PC-3 (cell line): ENCODE data around the gene MLLT3. TPM values are rescaled to one million over a fixed set of nuclear protein-coding genes. Genes with fewer than 3 reads are reported as not detected.

Experiments
- ATAC-seq: fragments of 200-7000 bp; cut with Tn5 transposase; 2 replicates; pipeline ENCODE4 v1.9.1; 2020; ENCODE audit warnings: mild to moderate bottlenecking, moderate library complexity
- BruUV-seq: library from RNA; stranded (reverse); fragments of 400-500 nt; replicated peaks from 2 replicates; lab custom pipeline; 2021; lab: Mats Ljungman, UMichigan
- CTCF ChIA-PET: fragments of 300-600 bp; sonication (Branson Sonifier 250); formaldehyde crosslinking; loops from one replicate; lab custom pipeline; 2022; ENCODE audit warnings: antibody characterized with exemption; lab: Charles Lee
- POLR2A ChIA-PET: fragments of 300-600 bp; sonication (Branson Sonifier 250); formaldehyde crosslinking; loops from one replicate; lab custom pipeline; 2022; ENCODE audit warnings: antibody characterized with exemption; ENCODE audit not compliant: unreplicated experiment; lab: Charles Lee
- DNase-seq: peaks from one replicate; pipeline ENCODE4 v3.0.0-alpha.2; 2015
- H2AFZ ChIP-seq: fragments of 300-600 bp; sonication (generic); 2 replicates; pipeline ENCODE4 v1.6.0; 2016; ENCODE audit warnings: antibody characterized with exemption, low read length
- H3F3A ChIP-seq: fragments of 300-600 bp; sonication (generic); one replicate; pipeline ENCODE4 v1.6.0; 2017; ENCODE audit warnings: antibody characterized with exemption, low read length, control low read depth, mild to moderate bottlenecking; ENCODE audit not compliant: unreplicated experiment
- H3K27ac ChIP-seq: fragments of 300-600 bp; sonication (generic); 2 replicates; pipeline ENCODE4 v1.5.1; 2016; ENCODE audit warnings: mild to moderate bottlenecking, low read length
- H3K27me3 ChIP-seq: fragments of 300-600 bp; sonication (generic); 2 replicates; pipeline ENCODE4 v1.6.1; 2016; ENCODE audit warnings: low read length, mixed read lengths
- H3K36me3 ChIP-seq: fragments of 300-600 bp; sonication (generic); 2 replicates; pipeline ENCODE4 v1.6.1; 2016; ENCODE audit warnings: low read depth, mixed run types, low read length, mixed read lengths
- H3K4me1 ChIP-seq: fragments of 300-600 bp; sonication (generic); 2 replicates; pipeline ENCODE4 v1.5.1; 2016; ENCODE audit warnings: low read length; ENCODE audit not compliant: insufficient read depth
- H3K4me2 ChIP-seq: fragments of 300-600 bp; sonication (generic); 2 replicates; pipeline ENCODE4 v1.6.0; 2016; ENCODE audit warnings: low read length
- H3K4me3 ChIP-seq: fragments of 300-600 bp; sonication (generic); 2 replicates; pipeline ENCODE4 v1.5.1; 2016; ENCODE audit warnings: mild to moderate bottlenecking, low read length, mixed read lengths
- H3K79me2 ChIP-seq: fragments of 300-600 bp; sonication (generic); 2 replicates; pipeline ENCODE4 v1.6.1; 2017; ENCODE audit warnings: low read length, mixed read lengths
- H3K9ac ChIP-seq: fragments of 300-600 bp; sonication (generic); 2 replicates; pipeline ENCODE4 v1.6.0; 2016; ENCODE audit warnings: mild to moderate bottlenecking, low read length
- H3K9me2 ChIP-seq: fragments of 300-600 bp; sonication (generic); replicated peaks from 2 replicates; pipeline ENCODE4 v1.6.1; 2016; ENCODE audit warnings: mixed run types, low read length, mixed read lengths
- H3K9me3 ChIP-seq: fragments of 300-600 bp; sonication (generic); 2 replicates; pipeline ENCODE4 v1.6.1; 2016; ENCODE audit warnings: low read length, mixed read lengths
- H4K20me1 ChIP-seq: fragments of 300-600 bp; sonication (generic); 2 replicates; pipeline ENCODE4 v1.6.1; 2016; ENCODE audit warnings: low read length, mixed read lengths
- EZH2 ChIP-seq: fragments of 300-600 bp; sonication (generic); IDR thresholded peaks from one replicate; pipeline ENCODE4 v1.6.1; 2017; ENCODE audit warnings: antibody characterized with exemption, mild to moderate bottlenecking, low read length; ENCODE audit not compliant: unreplicated experiment
- EZH2phosphoT487 ChIP-seq: fragments of 300-600 bp; sonication (generic); IDR thresholded peaks from 2 replicates; pipeline ENCODE4 v1.6.1; 2018; ENCODE audit warnings: mild to moderate bottlenecking, antibody characterized with exemption, low read length, borderline replicate concordance
- intact Hi-C: fragments of 100-400 bp; cut with micrococcal nuclease; formaldehyde crosslinking; loops from 2 replicates; pipeline ENCODE4 v1.9.0; 2023
- total RNA-seq: library from RNA; depleted of rRNA; stranded (reverse); fragments of >200 nt; gene quantifications from 2 replicates; pipeline ENCODE4 v1.2.3, GENCODE V29; 2014
- TF ChIP-seq, protein P1 (sequence below): fragments of 300-600 bp; sonication (generic); conservative IDR thresholded peaks from 2 replicates; pipeline ENCODE4 v1.5.1; 2017; ENCODE audit warnings: antibody characterized with exemption, low read depth, mild to moderate bottlenecking, low read length

MLLT3 gene
- total RNA-seq, 1 experiment from 2014 or later, result 7.1 TPM

DNA sequence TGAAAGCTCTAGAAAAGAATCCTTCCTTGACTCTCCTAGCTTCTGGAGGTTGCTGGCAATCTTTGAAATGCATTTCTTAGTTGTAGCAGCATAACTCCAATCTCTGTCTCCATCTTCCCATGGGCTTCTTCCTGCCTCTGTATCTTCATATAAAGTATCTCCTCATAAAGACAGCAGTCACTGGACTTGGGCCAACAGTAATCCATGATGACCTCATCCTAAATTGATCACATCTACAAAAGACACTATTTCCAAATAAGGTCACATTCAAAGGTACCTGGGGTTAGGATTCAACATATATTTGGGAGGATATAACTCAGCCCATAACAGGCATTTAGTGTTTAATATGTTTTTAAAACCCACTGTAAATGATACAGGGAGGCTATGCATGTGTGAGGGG is 123.3 kb downstream of the MLLT3 start:
- BruUV-seq, result no TSS peak
- ChIA-PET POLR2A (no interaction called here), CTCF (interaction anchor here (0.6 kb wide), 1 partner anchor 60 kb away, joined by 3 read pairs; no protein-coding TSS in a partner anchor)
- TF ChIP-seq, protein P1, sequence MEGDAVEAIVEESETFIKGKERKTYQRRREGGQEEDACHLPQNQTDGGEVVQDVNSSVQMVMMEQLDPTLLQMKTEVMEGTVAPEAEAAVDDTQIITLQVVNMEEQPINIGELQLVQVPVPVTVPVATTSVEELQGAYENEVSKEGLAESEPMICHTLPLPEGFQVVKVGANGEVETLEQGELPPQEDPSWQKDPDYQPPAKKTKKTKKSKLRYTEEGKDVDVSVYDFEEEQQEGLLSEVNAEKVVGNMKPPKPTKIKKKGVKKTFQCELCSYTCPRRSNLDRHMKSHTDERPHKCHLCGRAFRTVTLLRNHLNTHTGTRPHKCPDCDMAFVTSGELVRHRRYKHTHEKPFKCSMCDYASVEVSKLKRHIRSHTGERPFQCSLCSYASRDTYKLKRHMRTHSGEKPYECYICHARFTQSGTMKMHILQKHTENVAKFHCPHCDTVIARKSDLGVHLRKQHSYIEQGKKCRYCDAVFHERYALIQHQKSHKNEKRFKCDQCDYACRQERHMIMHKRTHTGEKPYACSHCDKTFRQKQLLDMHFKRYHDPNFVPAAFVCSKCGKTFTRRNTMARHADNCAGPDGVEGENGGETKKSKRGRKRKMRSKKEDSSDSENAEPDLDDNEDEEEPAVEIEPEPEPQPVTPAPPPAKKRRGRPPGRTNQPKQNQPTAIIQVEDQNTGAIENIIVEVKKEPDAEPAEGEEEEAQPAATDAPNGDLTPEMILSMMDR, result no peak
- no peak for TF ChIP-seq EZH2phosphoT487
- no peak for TF ChIP-seq EZH2
- Histone ChIP-seq H3K4me1 (no peaks in the 10 kb centered on the region), H3K9me3 (no peaks in the 10 kb centered on the region), H3F3A (no peaks in the 10 kb centered on the region), H3K79me2 (no peaks in the 10 kb centered on the region), H3K4me3 (no peak overlapping the region), H3K36me3 (no peaks in the 10 kb centered on the region), H3K27ac (no peak overlapping the region), H3K4me2 (no peak overlapping the region), H3K27me3 (no peaks in the 10 kb centered on the region), H2AFZ (no peak overlapping the region), H4K20me1 (no peaks in the 10 kb centered on the region), H3K9me2 (no peaks in the 10 kb centered on the region), H3K9ac (no peak overlapping the region)
- ATAC-seq (no peak), DNase-seq (no peak)
- intact Hi-C loops, result no loop called here

DNA sequence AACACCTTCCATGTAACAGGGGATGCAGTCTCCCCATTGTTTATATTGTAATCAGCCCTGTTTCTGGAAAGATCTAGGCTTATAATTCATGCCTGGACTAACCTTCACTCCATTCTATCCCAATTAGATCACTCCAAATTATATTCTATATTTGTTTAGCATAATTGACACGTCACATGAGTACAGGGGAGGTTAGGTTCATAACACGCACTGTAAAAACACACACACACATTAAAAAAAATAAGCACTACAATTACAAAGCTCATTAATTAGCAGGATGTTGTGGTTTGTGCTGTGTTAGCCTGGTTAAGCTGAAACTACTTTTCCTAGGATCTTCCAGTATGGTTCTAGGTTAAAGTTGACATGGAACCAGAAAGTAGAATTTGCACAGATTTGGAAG is 126.0 kb downstream of the MLLT3 start:
- TF ChIP-seq EZH2phosphoT487 (no peak), EZH2 (no peak)

DNA sequence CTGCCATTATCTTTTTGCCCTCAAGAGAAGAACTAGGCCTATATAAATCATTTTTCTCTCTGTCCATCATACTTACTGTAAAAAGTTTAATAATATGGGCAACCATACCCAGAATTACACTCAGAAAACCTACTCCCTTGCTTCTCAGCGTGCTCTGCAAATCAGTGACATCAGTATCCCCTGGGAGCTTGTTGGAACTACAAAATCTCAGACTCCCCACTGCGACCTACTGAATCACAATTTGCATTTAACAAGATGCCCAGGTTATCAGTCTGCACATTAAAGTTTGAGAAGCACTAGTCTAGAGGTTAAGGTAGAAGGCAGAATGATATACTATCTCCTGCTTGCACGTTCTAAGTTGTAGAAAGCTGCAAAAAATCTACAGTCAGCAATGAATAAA is 127.2 kb downstream of the MLLT3 start:
- Histone ChIP-seq H3K27me3 (no peaks in the 10 kb centered on the region), H3K9me3 (no peaks in the 10 kb centered on the region), H3K79me2 (no peaks in the 10 kb centered on the region), H3K4me1 (no peaks in the 10 kb centered on the region), H4K20me1 (no peaks in the 10 kb centered on the region), H3K36me3 (no peaks in the 10 kb centered on the region), H3K9ac (no peak overlapping the region), H3F3A (no peaks in the 10 kb centered on the region), H3K27ac (no peak overlapping the region), H3K4me3 (no peak overlapping the region), H2AFZ (no peak overlapping the region), H3K9me2 (no peaks in the 10 kb centered on the region), H3K4me2 (no peak overlapping the region)
- TF ChIP-seq EZH2 (no peak), EZH2phosphoT487 (no peak)
- TF ChIP-seq, protein P1, result no peak
- BruUV-seq, result no TSS peak
- DNase-seq (no peak), ATAC-seq (no peak)
- intact Hi-C loops, result no loop called here
- POLR2A ChIA-PET, result no interaction called here
- CTCF ChIA-PET, result no interaction called here

More for the DNA sequence above, 126.0 kb downstream of the MLLT3 start:
- DNase-seq (no peak), ATAC-seq (no peak)
- Histone ChIP-seq H3K4me3 (no peak overlapping the region), H3K4me2 (no peak overlapping the region), H3K4me1 (no peaks in the 10 kb centered on the region), H3K27me3 (no peaks in the 10 kb centered on the region), H4K20me1 (no peaks in the 10 kb centered on the region), H3F3A (no peaks in the 10 kb centered on the region), H3K9me2 (no peaks in the 10 kb centered on the region), H3K36me3 (no peaks in the 10 kb centered on the region), H2AFZ (no peak overlapping the region), H3K27ac (no peak overlapping the region), H3K79me2 (no peaks in the 10 kb centered on the region), H3K9me3 (no peaks in the 10 kb centered on the region), H3K9ac (no peak overlapping the region)
- ChIA-PET CTCF (no interaction called here), POLR2A (no interaction called here)
- intact Hi-C loops, result no loop called here
- no TSS peak for BruUV-seq
